HG03045 (cell line): ENCODE measurements around the gene HDAC7.
"Not testable (repeated sequence)": the region's sequence is repeated elsewhere in the genome, so short reads cannot be mapped to it uniquely, and the experiment has no call there.

Experiments
- ATAC-seq: cut with Tn5 transposase; IDR thresholded peaks from one replicate; pipeline ENCODE4 v1.9.1; 2021; ENCODE audit warnings: mild to moderate bottlenecking, moderate library complexity; ENCODE audit not compliant: unreplicated experiment

Gene HDAC7

DNA sequence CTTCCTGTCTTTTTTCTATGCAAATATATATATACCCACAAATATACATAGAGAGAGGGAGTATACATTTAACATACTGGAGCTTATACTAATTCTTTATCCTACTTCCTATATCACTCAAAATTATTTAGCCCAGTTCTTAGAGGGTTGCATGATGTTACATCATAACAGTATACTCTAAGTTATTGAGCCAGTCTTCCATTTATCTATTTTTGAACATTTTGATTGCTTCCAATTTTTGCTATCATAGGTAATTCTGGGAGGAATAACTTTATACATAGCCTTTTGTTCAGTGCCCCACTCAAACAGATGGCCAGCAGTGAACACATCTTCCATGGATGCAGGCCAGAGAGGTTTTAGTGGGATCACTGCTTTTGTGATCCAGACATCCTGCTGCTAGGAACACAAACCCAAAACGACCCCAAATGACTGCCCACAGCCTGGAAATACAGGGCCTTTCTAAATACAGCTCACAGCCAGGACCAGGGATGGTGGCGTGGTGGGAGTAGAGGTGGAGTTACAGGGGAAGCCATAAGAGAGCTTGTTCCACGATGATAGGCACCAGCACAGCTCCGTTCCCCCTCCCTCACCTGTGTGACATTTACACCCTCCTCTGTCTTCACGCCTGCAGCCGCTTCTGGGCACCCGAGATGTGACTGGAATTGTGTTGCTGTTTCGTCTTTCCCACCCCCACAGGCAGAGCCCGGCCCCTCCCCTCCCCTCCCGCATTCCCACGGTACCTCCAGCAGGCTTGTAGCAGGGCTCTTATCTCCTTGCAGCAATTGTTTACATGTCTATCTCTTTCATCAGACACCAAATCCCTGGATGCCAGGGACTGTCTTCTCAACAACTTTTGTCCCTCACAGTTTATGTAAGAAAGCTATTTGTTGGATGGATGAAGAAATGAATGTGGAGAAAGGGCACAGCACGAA is 30.7 kb upstream of the HDAC7 start:
- no peak for ATAC-seq

GRCh38 chr12:47849261-47849660 is 29.6 kb upstream of the HDAC7 start:
- no peak for ATAC-seq

GRCh38 chr12:47848853-47849252 is 29.1 kb upstream of the HDAC7 start:
- ATAC-seq: no peak

DNA sequence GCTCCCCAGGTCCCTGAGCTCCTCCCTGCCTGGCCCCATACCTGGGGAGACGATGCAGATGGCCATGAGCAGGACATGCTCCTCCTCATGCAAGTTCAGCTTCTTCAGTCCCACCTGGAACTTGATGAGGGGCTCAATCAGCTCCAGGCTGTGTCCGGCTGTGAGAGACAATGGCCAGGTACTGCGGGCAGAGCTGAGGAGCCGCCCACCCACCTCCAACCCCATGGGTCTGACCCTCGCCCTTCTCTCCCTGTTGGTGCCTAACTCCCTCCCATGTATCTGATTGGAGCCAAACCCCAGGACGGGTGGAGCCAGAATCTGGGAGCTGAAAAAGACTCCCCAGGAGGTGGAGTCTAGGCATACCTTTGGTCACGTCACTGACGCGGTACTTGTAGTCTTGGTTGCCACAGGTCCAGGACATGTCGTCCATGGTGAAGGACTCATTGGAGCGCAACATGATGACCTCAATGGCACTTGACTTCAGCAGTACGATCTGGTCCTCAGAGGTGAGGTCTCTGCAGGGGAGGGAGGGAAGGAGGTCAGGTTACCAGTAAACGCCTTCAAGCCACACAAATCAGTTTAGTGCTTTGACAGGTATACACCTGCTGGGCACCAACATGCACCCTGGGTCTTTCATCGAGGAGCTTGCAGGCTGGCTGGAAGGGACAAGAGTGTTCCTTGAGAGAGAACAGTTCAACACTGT is 26.7 kb upstream of the HDAC7 start:
- ATAC-seq: no peak

- ATAC-seq: no peak
Measured at GRCh38 chr12:47845081-47845480, 25.4 kb upstream of the HDAC7 start.

DNA sequence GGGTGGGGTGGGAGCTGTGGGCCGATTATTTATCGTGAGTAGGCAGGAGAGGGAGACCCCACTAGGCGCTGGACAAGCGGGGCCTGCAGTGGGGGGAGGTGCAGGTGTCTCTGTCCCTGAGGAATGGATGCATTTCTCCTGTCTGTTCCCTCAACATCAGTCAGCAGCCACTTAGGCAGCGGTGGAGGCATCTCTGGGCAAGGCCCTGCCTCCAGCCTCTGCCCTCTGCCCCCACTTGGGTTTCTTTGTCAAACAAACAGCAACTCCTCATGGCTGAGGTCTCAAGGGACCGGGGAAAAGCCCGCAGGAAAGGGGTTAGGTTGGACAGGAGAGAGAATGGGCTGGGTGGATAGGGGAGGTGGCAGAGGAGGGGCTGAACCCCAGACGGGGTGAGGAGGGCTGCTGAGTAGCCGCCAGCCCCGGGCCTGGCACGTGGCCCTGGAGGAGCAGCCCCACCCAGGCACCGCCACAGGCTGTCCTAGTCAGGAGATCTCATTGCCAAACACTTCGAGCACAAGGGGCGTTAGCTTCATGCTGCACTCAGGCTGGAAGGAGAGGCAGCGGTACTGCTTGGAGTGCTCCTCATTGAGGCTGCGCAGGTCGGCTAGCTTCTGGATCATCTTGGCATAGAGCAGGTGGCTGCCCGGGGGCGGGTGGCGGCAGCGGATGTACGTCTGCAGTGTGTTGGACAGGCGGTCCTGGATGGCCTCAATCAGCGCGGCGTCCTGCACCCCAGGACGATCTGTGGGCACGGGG is 24.7 kb upstream of the HDAC7 start:
- no peak for ATAC-seq

- no peak for ATAC-seq
Measured at GRCh38 chr12:47843226-47843980, 23.7 kb upstream of the HDAC7 start.

DNA sequence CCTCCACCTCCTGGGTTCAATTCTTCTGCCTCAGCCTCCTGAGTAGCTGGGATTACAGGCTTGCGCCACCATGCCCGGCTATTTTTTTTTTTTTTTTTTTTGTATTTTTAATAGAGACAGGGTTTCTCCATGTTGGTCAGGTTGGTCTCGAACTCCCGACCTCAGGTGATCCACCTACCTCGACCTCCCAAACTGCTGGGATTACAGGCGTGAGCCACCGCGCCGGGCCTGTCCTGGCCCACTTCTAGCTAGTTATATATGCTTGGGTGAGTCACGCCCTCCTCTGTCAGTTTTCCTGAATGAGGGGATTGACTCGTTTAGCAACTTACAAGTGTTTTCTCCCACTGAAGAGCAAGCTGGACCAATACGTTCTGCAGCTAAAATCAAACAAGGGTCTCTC is 22.8 kb upstream of the HDAC7 start:
- ATAC-seq: not testable (repeated sequence)

- no peak for ATAC-seq
Measured at GRCh38 chr12:47841910-47842309, 22.2 kb upstream of the HDAC7 start.

GRCh38 chr12:47841501-47841900 is 21.8 kb upstream of the HDAC7 start:
- ATAC-seq: no peak

DNA sequence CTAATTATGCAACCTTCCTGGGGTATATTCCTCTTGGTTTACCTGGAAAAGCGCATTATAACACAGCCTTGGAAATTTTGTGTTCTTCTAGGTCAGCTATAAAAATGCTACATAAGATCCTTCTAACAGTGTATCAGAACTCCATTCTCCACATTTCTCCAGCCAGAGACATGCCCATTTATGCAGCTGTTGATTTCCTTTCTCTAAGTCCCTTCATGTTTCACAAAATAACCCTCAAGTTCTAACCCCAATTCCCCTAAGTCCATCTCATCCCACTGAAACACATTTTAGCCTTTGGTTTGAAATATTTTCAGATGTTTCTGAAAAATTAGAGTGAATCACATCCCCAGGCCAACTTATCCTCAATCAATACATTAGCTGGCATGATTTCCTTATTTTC is 20.9 kb upstream of the HDAC7 start:
- ATAC-seq: no peak

DNA sequence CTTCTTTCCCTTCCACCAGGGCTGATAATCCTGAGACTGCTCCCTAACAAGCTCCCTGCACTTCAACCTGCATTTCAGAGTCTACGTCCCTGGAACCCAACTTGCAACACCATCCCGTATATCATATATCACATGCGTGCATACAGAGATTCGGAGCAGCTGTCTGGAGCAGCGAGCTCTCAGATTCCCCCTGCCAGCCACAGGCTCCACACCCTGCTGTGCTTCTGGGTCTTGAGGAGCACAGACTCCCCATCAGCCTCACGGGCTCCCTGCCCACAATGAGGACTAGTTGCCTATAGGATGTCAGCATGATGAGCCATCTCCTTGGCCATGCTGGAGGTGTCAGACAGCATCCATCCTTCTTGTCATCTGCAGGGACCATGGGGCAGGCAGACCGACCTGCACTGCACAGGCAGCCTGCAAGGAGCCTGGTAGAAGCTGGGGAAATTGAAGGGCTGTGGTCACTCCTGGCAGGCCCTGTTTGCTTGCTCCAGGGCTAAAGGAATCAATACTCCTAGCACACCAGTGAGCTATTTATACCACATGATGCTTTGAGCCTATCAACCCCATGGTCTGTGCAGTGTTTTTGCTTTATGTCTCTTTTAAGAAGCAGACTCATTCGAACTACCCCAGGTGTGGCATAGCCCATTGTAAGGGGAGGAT is 19.6 kb upstream of the HDAC7 start:
- ATAC-seq: no peak

GRCh38 chr12:47838286-47838931 is 18.7 kb upstream of the HDAC7 start:
- no peak for ATAC-seq

DNA sequence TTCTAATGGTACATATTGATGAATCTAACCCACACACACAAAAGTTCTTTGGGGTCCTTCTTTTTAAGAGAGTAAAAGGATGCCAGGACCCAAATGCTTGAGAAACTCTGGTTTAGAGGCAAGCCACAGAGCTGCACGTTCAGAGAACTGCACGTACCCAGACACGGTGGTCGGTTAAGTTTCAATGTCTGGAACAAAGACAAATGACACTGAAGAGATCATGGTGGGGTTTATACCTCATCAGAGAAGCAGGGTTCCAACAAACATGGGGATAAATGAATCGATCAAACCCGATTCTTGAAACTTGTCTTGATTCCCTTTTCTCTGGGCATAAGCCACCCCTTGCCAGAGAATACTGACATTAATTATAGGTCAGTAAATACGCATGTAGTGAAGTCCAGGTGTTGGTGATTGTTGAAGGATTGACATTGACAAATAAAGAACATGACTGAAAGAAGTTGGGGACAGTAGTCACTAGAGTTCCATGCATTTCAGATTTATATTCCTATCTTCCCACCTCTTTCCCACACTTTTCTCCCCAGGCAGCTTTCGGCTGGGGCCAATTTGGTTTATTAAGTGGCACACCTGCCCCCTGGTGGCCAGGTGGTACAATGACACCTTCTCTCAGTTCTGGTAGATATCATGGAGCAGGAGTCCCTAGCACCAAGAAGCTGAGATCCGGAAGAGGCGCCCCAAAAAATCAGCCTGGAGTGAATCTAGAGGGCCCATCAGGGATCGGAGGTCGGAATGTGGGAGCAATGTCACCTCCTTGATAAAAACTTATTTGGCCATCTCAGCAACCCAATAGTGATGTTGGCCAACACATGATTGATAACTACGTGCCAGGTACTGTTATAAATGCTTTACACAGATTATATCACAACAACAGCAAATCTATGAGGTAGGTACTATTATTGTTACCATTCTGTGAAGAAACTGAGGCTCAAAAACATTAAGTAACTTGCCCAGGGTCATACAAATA is 17.8 kb upstream of the HDAC7 start:
- no peak for ATAC-seq

DNA sequence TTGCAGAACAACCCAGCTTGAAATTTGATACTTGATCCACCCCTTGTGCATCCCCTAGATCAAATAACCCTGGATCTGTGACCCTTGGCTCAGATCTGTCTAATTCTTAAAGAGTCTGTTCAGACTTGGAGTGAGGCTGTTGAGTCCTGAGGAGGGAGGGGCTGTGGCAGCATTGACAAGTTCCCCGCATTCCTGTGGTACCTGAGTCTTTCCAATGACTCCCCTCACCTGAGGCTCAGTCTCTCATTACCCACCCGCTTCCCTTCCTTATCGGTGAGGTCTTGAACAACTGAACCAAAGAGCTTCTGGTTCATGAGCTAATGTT is 16.1 kb upstream of the HDAC7 start:
- no peak for ATAC-seq

GRCh38 chr12:47835006-47835830 is 15.5 kb upstream of the HDAC7 start:
- no peak for ATAC-seq

DNA sequence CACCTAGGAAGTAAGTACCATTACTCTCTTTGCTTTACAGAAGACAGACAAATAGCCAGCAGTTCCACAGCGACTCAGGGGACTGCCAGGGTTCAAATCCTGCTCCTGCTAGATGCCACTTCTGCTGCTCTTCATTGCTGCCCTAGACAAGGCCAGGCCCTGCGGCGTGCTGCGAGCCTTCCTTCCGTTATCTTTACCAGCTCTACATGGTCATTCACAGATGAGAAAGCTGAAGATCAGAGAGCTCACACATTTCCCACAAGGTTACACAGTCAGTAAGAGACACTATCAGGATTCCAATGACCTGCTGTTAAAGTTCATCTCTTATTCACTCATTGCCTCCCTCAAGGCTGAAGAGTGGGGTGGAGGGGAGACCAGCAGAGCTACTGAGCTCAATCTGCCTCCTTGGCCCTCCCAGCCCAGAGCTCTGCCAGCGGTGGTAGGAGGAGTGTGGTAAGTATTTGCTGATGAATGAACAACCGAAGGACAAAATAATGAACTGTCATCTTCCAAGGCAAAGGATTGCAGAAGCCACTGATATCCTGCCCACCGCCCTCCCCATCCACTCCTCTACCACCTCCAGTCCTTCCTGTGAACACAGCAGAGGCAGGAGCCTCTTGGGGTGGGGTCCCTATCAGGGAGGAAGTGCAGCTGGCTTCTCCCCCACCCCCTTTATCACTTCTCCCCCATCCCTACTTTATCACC is 14.6 kb upstream of the HDAC7 start:
- ATAC-seq: no peak
